ENCODE data around the gene FYB1. TPM values are rescaled to one million over a fixed set of nuclear protein-coding genes. Genes with fewer than 3 reads are reported as not detected.

Gene FYB1
- total RNA-seq, 4 donors from 2014 or later: 1.5 to 3.9 (median 3.0) TPM

GRCh38 chr5:39228596-39228995 is 9.2 kb upstream of the FYB1 start:
- Histone ChIP-seq H3K36me3 (no peaks in the 10 kb centered on the region), H3K4me1 (no peaks in the 10 kb centered on the region), H3K27me3 (no peaks in the 10 kb centered on the region), H3K27ac (no peak overlapping the region), H3K9me3 (no peaks in the 10 kb centered on the region), H3K4me3 (no peak overlapping the region)
- TF ChIP-seq POLR2AphosphoS5 (IDR thresholded peaks at IDR 0.05) (no peak), EP300 (IDR thresholded peaks at IDR 0.05) (no peak), POLR2A (IDR thresholded peaks at IDR 0.05) (no peak), CTCF (IDR thresholded peaks at IDR 0.05) (no peak)
- WGBS: 68% methylated on average over 3 of the region's 3 CpGs
- no peak for DNase-seq (ENCODE audit: low spot score in 2 of 2)

- WGBS: 98% methylated on average over 1 of the region's 1 CpG
- Histone ChIP-seq H3K9me3 (no peaks in the 10 kb centered on the region), H3K27ac (no peak overlapping the region), H3K4me1 (no peaks in the 10 kb centered on the region), H3K4me3 (no peak overlapping the region), H3K27me3 (no peaks in the 10 kb centered on the region), H3K36me3 (no peaks in the 10 kb centered on the region)
- TF ChIP-seq POLR2AphosphoS5 (IDR thresholded peaks at IDR 0.05) (no peak), EP300 (IDR thresholded peaks at IDR 0.05) (no peak), CTCF (IDR thresholded peaks at IDR 0.05) (no peak), POLR2A (IDR thresholded peaks at IDR 0.05) (no peak)
- DNase-seq (ENCODE audit: low spot score in 2 of 2): no peak
Observed at GRCh38 chr5:39226558-39226957, 7.2 kb upstream of the FYB1 start.

GRCh38 chr5:39226100-39226451 is 6.7 kb upstream of the FYB1 start:
- H3K36me3 ChIP-seq: no peaks in the 10 kb centered on the region
- no peak overlapping the region for H3K4me3 ChIP-seq
- H3K4me1 ChIP-seq: no peaks in the 10 kb centered on the region
- H3K27me3 ChIP-seq: no peaks in the 10 kb centered on the region
- DNase-seq (ENCODE audit: low spot score in 2 of 2): no peak
- TF ChIP-seq POLR2AphosphoS5 (IDR thresholded peaks at IDR 0.05): no peak
- no peak for TF ChIP-seq CTCF (IDR thresholded peaks at IDR 0.05)
- no peak for TF ChIP-seq EP300 (IDR thresholded peaks at IDR 0.05)
- no peak for TF ChIP-seq POLR2A (IDR thresholded peaks at IDR 0.05)
- H3K27ac ChIP-seq: no peak overlapping the region
- 90% methylated on average over 3 of the region's 3 CpGs for WGBS
- no peaks in the 10 kb centered on the region for H3K9me3 ChIP-seq

- H3K27me3 ChIP-seq: no peaks in the 10 kb centered on the region
- no peaks in the 10 kb centered on the region for H3K9me3 ChIP-seq
- no peaks in the 10 kb centered on the region for H3K36me3 ChIP-seq
- no peak overlapping the region for H3K27ac ChIP-seq
- no peak for TF ChIP-seq EP300 (IDR thresholded peaks at IDR 0.05)
- no peak for DNase-seq (ENCODE audit: low spot score in 2 of 2)
- no peak overlapping the region for H3K4me3 ChIP-seq
- no peaks in the 10 kb centered on the region for H3K4me1 ChIP-seq
- 80% methylated on average over 2 of the region's 2 CpGs for WGBS
Observed at GRCh38 chr5:39225405-39226099, 6.2 kb upstream of the FYB1 start.

GRCh38 chr5:39224196-39224761 is 4.9 kb upstream of the FYB1 start:
- Histone ChIP-seq H3K4me1 (peaks cover 3% of the 10 kb centered on the region), H3K36me3 (no peaks in the 10 kb centered on the region), H3K27me3 (no peaks in the 10 kb centered on the region), H3K27ac (no peak overlapping the region), H3K4me3 (no peak overlapping the region), H3K9me3 (no peaks in the 10 kb centered on the region)
- DNase-seq (ENCODE audit: low spot score in 2 of 2): no peak
- WGBS: 31% methylated on average over 4 of the region's 5 CpGs
- TF ChIP-seq CTCF (IDR thresholded peaks at IDR 0.05) (no peak), EP300 (IDR thresholded peaks at IDR 0.05) (no peak), POLR2A (IDR thresholded peaks at IDR 0.05) (no peak), POLR2AphosphoS5 (IDR thresholded peaks at IDR 0.05) (no peak)

All from suprapubic skin (tissue), 4 donors.